ENCODE data around the gene PRDM2.

- no peak for TF ChIP-seq EZH2phosphoT487 (IDR thresholded peaks at IDR 0.05; ENCODE audit: borderline replicate concordance, low read depth)
- TF ChIP-seq, protein P1, sequence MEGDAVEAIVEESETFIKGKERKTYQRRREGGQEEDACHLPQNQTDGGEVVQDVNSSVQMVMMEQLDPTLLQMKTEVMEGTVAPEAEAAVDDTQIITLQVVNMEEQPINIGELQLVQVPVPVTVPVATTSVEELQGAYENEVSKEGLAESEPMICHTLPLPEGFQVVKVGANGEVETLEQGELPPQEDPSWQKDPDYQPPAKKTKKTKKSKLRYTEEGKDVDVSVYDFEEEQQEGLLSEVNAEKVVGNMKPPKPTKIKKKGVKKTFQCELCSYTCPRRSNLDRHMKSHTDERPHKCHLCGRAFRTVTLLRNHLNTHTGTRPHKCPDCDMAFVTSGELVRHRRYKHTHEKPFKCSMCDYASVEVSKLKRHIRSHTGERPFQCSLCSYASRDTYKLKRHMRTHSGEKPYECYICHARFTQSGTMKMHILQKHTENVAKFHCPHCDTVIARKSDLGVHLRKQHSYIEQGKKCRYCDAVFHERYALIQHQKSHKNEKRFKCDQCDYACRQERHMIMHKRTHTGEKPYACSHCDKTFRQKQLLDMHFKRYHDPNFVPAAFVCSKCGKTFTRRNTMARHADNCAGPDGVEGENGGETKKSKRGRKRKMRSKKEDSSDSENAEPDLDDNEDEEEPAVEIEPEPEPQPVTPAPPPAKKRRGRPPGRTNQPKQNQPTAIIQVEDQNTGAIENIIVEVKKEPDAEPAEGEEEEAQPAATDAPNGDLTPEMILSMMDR (IDR thresholded peaks at IDR 0.05), result no peak
- no peak for TF ChIP-seq TCF12 (IDR thresholded peaks at IDR 0.05)
- TF ChIP-seq POLR2AphosphoS5 (IDR thresholded peaks at IDR 0.05; ENCODE audit: low read depth, low read length), result no peak
- TF ChIP-seq YY1 (IDR thresholded peaks at IDR 0.05; ENCODE audit: low read depth), result no peak
- no peak for TF ChIP-seq RFX5 (IDR thresholded peaks at IDR 0.05; ENCODE audit: low read length)
- TF ChIP-seq, protein P2, sequence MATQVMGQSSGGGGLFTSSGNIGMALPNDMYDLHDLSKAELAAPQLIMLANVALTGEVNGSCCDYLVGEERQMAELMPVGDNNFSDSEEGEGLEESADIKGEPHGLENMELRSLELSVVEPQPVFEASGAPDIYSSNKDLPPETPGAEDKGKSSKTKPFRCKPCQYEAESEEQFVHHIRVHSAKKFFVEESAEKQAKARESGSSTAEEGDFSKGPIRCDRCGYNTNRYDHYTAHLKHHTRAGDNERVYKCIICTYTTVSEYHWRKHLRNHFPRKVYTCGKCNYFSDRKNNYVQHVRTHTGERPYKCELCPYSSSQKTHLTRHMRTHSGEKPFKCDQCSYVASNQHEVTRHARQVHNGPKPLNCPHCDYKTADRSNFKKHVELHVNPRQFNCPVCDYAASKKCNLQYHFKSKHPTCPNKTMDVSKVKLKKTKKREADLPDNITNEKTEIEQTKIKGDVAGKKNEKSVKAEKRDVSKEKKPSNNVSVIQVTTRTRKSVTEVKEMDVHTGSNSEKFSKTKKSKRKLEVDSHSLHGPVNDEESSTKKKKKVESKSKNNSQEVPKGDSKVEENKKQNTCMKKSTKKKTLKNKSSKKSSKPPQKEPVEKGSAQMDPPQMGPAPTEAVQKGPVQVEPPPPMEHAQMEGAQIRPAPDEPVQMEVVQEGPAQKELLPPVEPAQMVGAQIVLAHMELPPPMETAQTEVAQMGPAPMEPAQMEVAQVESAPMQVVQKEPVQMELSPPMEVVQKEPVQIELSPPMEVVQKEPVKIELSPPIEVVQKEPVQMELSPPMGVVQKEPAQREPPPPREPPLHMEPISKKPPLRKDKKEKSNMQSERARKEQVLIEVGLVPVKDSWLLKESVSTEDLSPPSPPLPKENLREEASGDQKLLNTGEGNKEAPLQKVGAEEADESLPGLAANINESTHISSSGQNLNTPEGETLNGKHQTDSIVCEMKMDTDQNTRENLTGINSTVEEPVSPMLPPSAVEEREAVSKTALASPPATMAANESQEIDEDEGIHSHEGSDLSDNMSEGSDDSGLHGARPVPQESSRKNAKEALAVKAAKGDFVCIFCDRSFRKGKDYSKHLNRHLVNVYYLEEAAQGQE (IDR thresholded peaks at IDR 0.05; ENCODE audit: low read depth, low read length), result no peak
- TF ChIP-seq, protein P3, sequence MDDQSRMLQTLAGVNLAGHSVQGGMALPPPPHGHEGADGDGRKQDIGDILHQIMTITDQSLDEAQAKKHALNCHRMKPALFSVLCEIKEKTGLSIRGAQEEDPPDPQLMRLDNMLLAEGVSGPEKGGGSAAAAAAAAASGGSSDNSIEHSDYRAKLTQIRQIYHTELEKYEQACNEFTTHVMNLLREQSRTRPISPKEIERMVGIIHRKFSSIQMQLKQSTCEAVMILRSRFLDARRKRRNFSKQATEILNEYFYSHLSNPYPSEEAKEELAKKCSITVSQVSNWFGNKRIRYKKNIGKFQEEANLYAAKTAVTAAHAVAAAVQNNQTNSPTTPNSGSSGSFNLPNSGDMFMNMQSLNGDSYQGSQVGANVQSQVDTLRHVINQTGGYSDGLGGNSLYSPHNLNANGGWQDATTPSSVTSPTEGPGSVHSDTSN (IDR thresholded peaks at IDR 0.05), result no peak
- TF ChIP-seq RXRA (IDR thresholded peaks at IDR 0.05; ENCODE audit: borderline replicate concordance, low read depth), result no peak
- no peak for TF ChIP-seq SMC3 (IDR thresholded peaks at IDR 0.05; ENCODE audit: low read depth, low read length)
Observed at GRCh38 chr1:13871886-13872285, 171.9 kb downstream of the PRDM2 start.
